Measurements from ENCODE around the gene HHEX. TPM values are rescaled to one million over a fixed set of nuclear protein-coding genes. Genes with fewer than 3 reads are reported as not detected.

The HHEX gene
- total RNA-seq, 1 experiment from 2014 or later, result 0.19 TPM

- CTCF ChIA-PET, result no interaction called here
- no peak overlapping the region for H3K4me3 Mint-ChIP-seq (ENCODE audit: unreplicated experiment)
- no peaks in the 10 kb centered on the region for H3K4me1 Mint-ChIP-seq (ENCODE audit: insufficient read depth, unreplicated experiment)
- intact Hi-C loops (cut with micrococcal nuclease), result no loop called here
- DNase-seq (ENCODE audit: unreplicated experiment), result no peak
- no peak overlapping the region for H3K27ac Mint-ChIP-seq (ENCODE audit: low read depth, unreplicated experiment)
- POLR2A ChIA-PET, result no interaction called here
- no peaks in the 10 kb centered on the region for H3K36me3 Mint-ChIP-seq (ENCODE audit: insufficient read depth, unreplicated experiment)
- TF ChIP-seq CTCF (IDR thresholded peaks at IDR 0.05; ENCODE audit: unreplicated experiment), result no peak
- no TSS peak for BruUV-seq (replicated peaks)
- H3K27me3 Mint-ChIP-seq (ENCODE audit: insufficient read depth, unreplicated experiment), result peaks cover 13% of the 10 kb centered on the region
- no peaks in the 10 kb centered on the region for H3K9me3 Mint-ChIP-seq (ENCODE audit: unreplicated experiment)
These were observed 37.8 kb downstream of the HHEX start for GRCh38 chr10:92727550-92727949.

- ChIA-PET POLR2A (no interaction called here), CTCF (no interaction called here)
- no peaks in the 10 kb centered on the region for H3K4me1 Mint-ChIP-seq (ENCODE audit: insufficient read depth, unreplicated experiment)
- H3K27me3 Mint-ChIP-seq (ENCODE audit: insufficient read depth, unreplicated experiment), result peaks cover 13% of the 10 kb centered on the region
- no peaks in the 10 kb centered on the region for H3K9me3 Mint-ChIP-seq (ENCODE audit: unreplicated experiment)
- no peak overlapping the region for H3K27ac Mint-ChIP-seq (ENCODE audit: low read depth, unreplicated experiment)
- no TSS peak for BruUV-seq (replicated peaks)
- intact Hi-C loops (cut with micrococcal nuclease), result no loop called here
- no peak for TF ChIP-seq CTCF (IDR thresholded peaks at IDR 0.05; ENCODE audit: unreplicated experiment)
- H3K4me3 Mint-ChIP-seq (ENCODE audit: unreplicated experiment), result no peak overlapping the region
- H3K36me3 Mint-ChIP-seq (ENCODE audit: insufficient read depth, unreplicated experiment), result no peaks in the 10 kb centered on the region
- no peak for DNase-seq (ENCODE audit: unreplicated experiment)
These were observed 40.1 kb downstream of the HHEX start for GRCh38 chr10:92729886-92730285.

- Mint-ChIP-seq H3K4me1 (ENCODE audit: insufficient read depth, unreplicated experiment) (no peaks in the 10 kb centered on the region), H3K4me3 (ENCODE audit: unreplicated experiment) (no peak overlapping the region), H3K36me3 (ENCODE audit: insufficient read depth, unreplicated experiment) (no peaks in the 10 kb centered on the region), H3K27ac (ENCODE audit: low read depth, unreplicated experiment) (no peak overlapping the region), H3K9me3 (ENCODE audit: unreplicated experiment) (no peaks in the 10 kb centered on the region), H3K27me3 (ENCODE audit: insufficient read depth, unreplicated experiment) (peaks cover 13% of the 10 kb centered on the region)
- intact Hi-C loops (cut with micrococcal nuclease), result no loop called here
- TF ChIP-seq CTCF (IDR thresholded peaks at IDR 0.05; ENCODE audit: unreplicated experiment), result no peak
- no TSS peak for BruUV-seq (replicated peaks)
- ChIA-PET POLR2A (interaction anchor here (0.9 kb wide), 1 partner anchor 11 kb away, joined by 3 read pairs; no protein-coding TSS in a partner anchor), CTCF (no interaction called here)
- DNase-seq (ENCODE audit: unreplicated experiment), result no peak
These were observed 43.2 kb downstream of the HHEX start for GRCh38 chr10:92732958-92733357.

GRCh38 chr10:92734301-92734700 lies 44.5 kb downstream of the HHEX start:
- intact Hi-C loops (cut with micrococcal nuclease), result no loop called here
- CTCF ChIA-PET, result interaction anchor here (0.6 kb wide), 2 partner anchors 1382 to 1482 kb away, joined by 3 to 4 read pairs; no protein-coding TSS in a partner anchor
- Mint-ChIP-seq H3K27ac (ENCODE audit: low read depth, unreplicated experiment) (no peak overlapping the region), H3K27me3 (ENCODE audit: insufficient read depth, unreplicated experiment) (peaks cover 20% of the 10 kb centered on the region), H3K4me1 (ENCODE audit: insufficient read depth, unreplicated experiment) (no peaks in the 10 kb centered on the region), H3K9me3 (ENCODE audit: unreplicated experiment) (no peaks in the 10 kb centered on the region), H3K36me3 (ENCODE audit: insufficient read depth, unreplicated experiment) (no peaks in the 10 kb centered on the region), H3K4me3 (ENCODE audit: unreplicated experiment) (no peak overlapping the region)
- no peak for TF ChIP-seq CTCF (IDR thresholded peaks at IDR 0.05; ENCODE audit: unreplicated experiment)
- DNase-seq (ENCODE audit: unreplicated experiment), result no peak
- POLR2A ChIA-PET, result no interaction called here
- BruUV-seq (replicated peaks), result no TSS peak
